SK-N-SH (cell line): ENCODE results near the gene TACSTD2. TPM values are rescaled to one million over a fixed set of nuclear protein-coding genes. Genes with fewer than 3 reads are reported as not detected.
A peak's percentile ranks its signal among the peaks of the same experiment; 100 is the strongest.

Experiments
- CTCF ChIA-PET: fragments of 300-600, 350-600 bp; formaldehyde crosslinking; extraction: SDS; loops from one replicate; lab custom pipeline; 2021; lab: Yijun Ruan, JAX
- POLR2A ChIA-PET: fragments of 350-600 bp; sonication (Branson Sonifier 250); formaldehyde crosslinking; extraction: SDS; loops from one replicate; lab custom pipeline; 2020; ENCODE audit warnings: antibody characterized with exemption, inconsistent platforms; lab: Yijun Ruan, JAX
- DNase-seq: peaks from one replicate; pipeline ENCODE4 v3.0.0; 2012
- H2AFZ ChIP-seq: fragments of 200-600 bp; sonication (generic); 2 replicates; pipeline ENCODE4 v1.8.1; 2016; ENCODE audit warnings: antibody characterized with exemption, mild to moderate bottlenecking, low read depth
- H3F3A ChIP-seq: fragments of 200-600 bp; sonication (generic); replicated peaks from 2 replicates; pipeline ENCODE3; 2016; ENCODE audit warnings: antibody characterized with exemption, mild to moderate bottlenecking; ENCODE audit not compliant: insufficient read depth
- H3K27ac ChIP-seq, 2 experiments: fragments of 200-500 bp in 1 of 2; fragments of 200-600 bp in 1 of 2; sonication (Bioruptor generic) in 1 of 2; sonication (generic), shearing (Covaris generic) in 1 of 2; 2 replicates each; pipeline versions ENCODE4 v1.5.1 to v1.6.1; 2014 to 2016; ENCODE audit warnings: low read depth in 2 of 2, inconsistent platforms in 1 of 2, low read length in 1 of 2, mild to moderate bottlenecking in 1 of 2, mixed read lengths in 1 of 2
- H3K27me3 ChIP-seq: fragments of 200-600 bp; sonication (generic), shearing (Covaris generic); 2 replicates; pipeline ENCODE4 v1.6.1; 2016; ENCODE audit warnings: mixed run types; ENCODE audit not compliant: insufficient read depth
- H3K36me3 ChIP-seq, 2 experiments: fragments of 200-500 bp in 1 of 2; fragments of 200-600 bp in 1 of 2; sonication (Bioruptor generic) in 1 of 2; sonication (generic) in 1 of 2; replicated peaks in 1 of 2; 2 replicates each; pipeline versions ENCODE3 to v1.5.1; 2014 to 2016; ENCODE audit warnings: low read length in 1 of 2, mild to moderate bottlenecking in 1 of 2; ENCODE audit not compliant: insufficient read depth in 2 of 2, control insufficient read depth in 1 of 2
- H3K4me1 ChIP-seq, 2 experiments: fragments of 200-500 bp in 1 of 2; fragments of 200-600 bp in 1 of 2; sonication (Bioruptor generic) in 1 of 2; sonication (generic), shearing (Covaris generic) in 1 of 2; 2 replicates each; pipeline versions ENCODE4 v1.5.1 to v1.6.1; 2014 to 2016; ENCODE audit warnings: low read depth in 1 of 2, low read length in 1 of 2, mixed run types in 1 of 2; ENCODE audit not compliant: insufficient read depth in 2 of 2, control insufficient read depth in 1 of 2
- H3K4me2 ChIP-seq: fragments of 200-600 bp; sonication (generic), shearing (Covaris generic); 2 replicates; pipeline ENCODE4 v1.6.1; 2017; ENCODE audit warnings: mixed run types
- H3K4me3 ChIP-seq, 2 experiments: fragments of 200-500 bp in 1 of 2; fragments of 200-600 bp in 1 of 2; sonication (Bioruptor generic) in 1 of 2; sonication (generic), shearing (Covaris generic) in 1 of 2; 2 replicates each; pipeline versions ENCODE4 v1.5.1 to v1.8.1; 2014 to 2016; ENCODE audit warnings: low read depth in 2 of 2, inconsistent platforms in 1 of 2, low read length in 1 of 2, mild to moderate bottlenecking in 1 of 2, mixed read lengths in 1 of 2, moderate library complexity in 1 of 2
- H3K79me2 ChIP-seq: fragments of 200-600 bp; sonication (generic); 2 replicates; pipeline ENCODE4 v1.8.1; 2017; ENCODE audit warnings: mild to moderate bottlenecking; ENCODE audit not compliant: insufficient read depth
- H3K9ac ChIP-seq: fragments of 200-600 bp; sonication (generic); 2 replicates; pipeline ENCODE4 v1.6.1; 2017; ENCODE audit warnings: mixed run types
- H3K9me2 ChIP-seq: fragments of 200-600 bp; sonication (generic); 2 replicates; pipeline ENCODE4 v1.6.1; 2017; ENCODE audit warnings: mixed run types
- H3K9me3 ChIP-seq: fragments of 200-600 bp; sonication (generic); 2 replicates; pipeline ENCODE4 v1.6.1; 2017; ENCODE audit warnings: mixed run types, mild to moderate bottlenecking, moderate library complexity
- H4K20me1 ChIP-seq: fragments of 200-600 bp; sonication (generic); 2 replicates; pipeline ENCODE4 v1.6.1; 2017; ENCODE audit warnings: mild to moderate bottlenecking, mixed run types; ENCODE audit not compliant: insufficient read depth
- CHD2 ChIP-seq: fragments of 150-350 bp; IDR thresholded peaks from 2 replicates; pipeline ENCODE4 v1.6.1; 2018; ENCODE audit warnings: low read length; ENCODE audit not compliant: partially characterized antibody
- CTCF ChIP-seq: fragments of 200-600 bp; sonication (generic); IDR thresholded peaks from 2 replicates; pipeline ENCODE4 v1.6.1; 2017; ENCODE audit warnings: antibody characterized with exemption, mild to moderate bottlenecking, moderate library complexity
- EP300 ChIP-seq, 2 experiments: IDR thresholded peaks; 2 replicates each; pipeline versions ENCODE4 v1.4.0 to v1.6.1; 2012; ENCODE audit warnings: borderline replicate concordance in 1 of 2, low read depth in 1 of 2, low read length in 1 of 2
- EZH2phosphoT487 ChIP-seq: fragments of 200-600 bp; sonication (generic); IDR thresholded peaks from 2 replicates; pipeline ENCODE4 v1.6.1; 2017; ENCODE audit warnings: low read depth, mixed run types, mild to moderate bottlenecking, antibody characterized with exemption, moderate library complexity, borderline replicate concordance
- FOSL2 ChIP-seq: IDR thresholded peaks from 2 replicates; pipeline ENCODE4 v1.4.0; 2012; ENCODE audit warnings: low read depth, mild to moderate bottlenecking, moderate library complexity, borderline replicate concordance
- FOXJ3 ChIP-seq: sonication (generic); formaldehyde crosslinking; IDR thresholded peaks from 2 replicates; pipeline ENCODE4 v1.5.1; 2020; ENCODE audit warnings: mild to moderate bottlenecking, missing genetic modification reagents
- FOXM1 ChIP-seq: IDR thresholded peaks from 2 replicates; pipeline ENCODE4 v1.4.0; 2012; ENCODE audit warnings: low read depth, mild to moderate bottlenecking
- GABPA ChIP-seq: IDR thresholded peaks from 2 replicates; pipeline ENCODE4 v1.4.0; 2012; ENCODE audit warnings: low read depth, mild to moderate bottlenecking
- JUND ChIP-seq: IDR thresholded peaks from 2 replicates; pipeline ENCODE4 v1.4.0; 2012
- MAX ChIP-seq: IDR thresholded peaks from 2 replicates; pipeline ENCODE4 v1.4.0; 2012; ENCODE audit warnings: low read depth
- MEF2A ChIP-seq: IDR thresholded peaks from 2 replicates; pipeline ENCODE4 v1.4.0; 2012; ENCODE audit warnings: low read depth, borderline replicate concordance
- NFIC ChIP-seq: IDR thresholded peaks from 2 replicates; pipeline ENCODE4 v1.4.0; 2012; ENCODE audit warnings: borderline replicate concordance
- NRF1 ChIP-seq: IDR thresholded peaks from 2 replicates; pipeline ENCODE4 v1.6.1; 2012; ENCODE audit warnings: low read depth, mild to moderate bottlenecking, low read length
- PBX3 ChIP-seq: IDR thresholded peaks from 2 replicates; pipeline ENCODE4; 2012
- REST ChIP-seq: IDR thresholded peaks from 2 replicates; pipeline ENCODE4 v1.6.1; 2012; ENCODE audit warnings: mild to moderate bottlenecking, low read depth, low read length, moderate library complexity
- RFX5 ChIP-seq: IDR thresholded peaks from 2 replicates; pipeline ENCODE4 v1.6.1; 2012; ENCODE audit warnings: mild to moderate bottlenecking, improper control_type of control experiment, low read length
- RXRA ChIP-seq: IDR thresholded peaks from 2 replicates; pipeline ENCODE4 v1.4.0; 2012; ENCODE audit warnings: low read depth, mild to moderate bottlenecking, borderline replicate concordance
- TCF12 ChIP-seq: IDR thresholded peaks from 2 replicates; pipeline ENCODE4 v1.4.0; 2012
- WGBS: methylation state at CpG from one replicate; pipeline ENCODE4 v1.1.6; 2017; ENCODE audit warnings: low lambda C conversion rate; 5-methylcytosine and 5-hydroxymethylcytosine counted together
- polyA plus RNA-seq, 3 experiments: library from polyadenylated mRNA; depleted of rRNA; stranded (reverse); fragments of >200 nt; gene quantifications; 2 replicates each; pipeline ENCODE4 v1.2.3, GENCODE V29; 2012

Gene TACSTD2
- polyA plus RNA-seq, 1 of the 3 experiments (the other 2 are of a cell fraction), result 0.02 TPM

GRCh38 chr1:58618303-58618702, 41.3 kb upstream of the TACSTD2 start:
- CTCF ChIA-PET, result interaction anchor here (1.0 to 4.2 kb wide), 2 partner anchors 11 to 103 kb away, joined by 3 to 13 read pairs; no protein-coding TSS in a partner anchor
- peak overlapping the region; percentile 36; the same call in 1 of the 2 replicates for H2AFZ ChIP-seq
- DNase-seq, result no peak
- no peaks in the 10 kb centered on the region for H3K79me2 ChIP-seq
- 36% methylated on average over 2 of the region's 2 CpGs for WGBS
- peaks cover 11% of the 10 kb centered on the region for H3F3A ChIP-seq
- H3K4me1 ChIP-seq, result peaks cover 0 to 7% of the 10 kb centered on the region in 2 experiments; a peak in 2 of 4 replicates
- no peak overlapping the region for H3K4me3 ChIP-seq
- POLR2A ChIA-PET, result no interaction called here
- no peaks in the 10 kb centered on the region for H3K9me2 ChIP-seq
- H4K20me1 ChIP-seq, result no peaks in the 10 kb centered on the region
- TF ChIP-seq CTCF, result no peak
- peak; percentile 34; the same call in 1 of the 2 replicates for TF ChIP-seq JUND
- peak; percentile 17; the same call in 1 of the 2 replicates for TF ChIP-seq MAX
- peak; percentile 33; the same call in 1 of the 2 replicates for TF ChIP-seq NFIC
- TF ChIP-seq TCF12, result peak; percentile 85
- TF ChIP-seq CHD2, result no peak
- TF ChIP-seq FOXJ3 (CRISPR knock-in tag), result no peak
- TF ChIP-seq FOSL2, result peak; percentile 42
- TF ChIP-seq PBX3, result peak; percentile 58
- TF ChIP-seq RXRA, result no peak; the same call in 1 of the 2 replicates
- peak; percentile 9 to 43; a peak in 1 of 4 replicates for TF ChIP-seq EP300 (IDR thresholded peaks at IDR 0.05; ENCODE audit: borderline replicate concordance in 1 of 2, low read depth in 1 of 2, low read length in 1 of 2)
- 0 out of 2 replicates have a peak, but pooled peaks have one; percentile 17 for TF ChIP-seq GABPA
- no peaks in the 10 kb centered on the region for H3K9me3 ChIP-seq
- H3K27ac ChIP-seq, result peak overlapping the region; percentile 34 to 53; a peak in 3 of 4 replicates
- H3K9ac ChIP-seq, result no peak overlapping the region
- H3K4me2 ChIP-seq, result 0 out of 2 replicates have a peak overlapping the region, but pooled peaks have one; percentile 4
- no peaks in the 10 kb centered on the region for H3K27me3 ChIP-seq
- no peaks in the 10 kb centered on the region for H3K36me3 ChIP-seq

GRCh38 chr1:58611861-58612385, 34.9 kb upstream of the TACSTD2 start:
- no peak for DNase-seq
- ChIA-PET CTCF (interaction anchor here (0.8 to 1.0 kb wide), 2 partner anchors 15 to 41 kb away, joined by 3 read pairs; no protein-coding TSS in a partner anchor), POLR2A (no interaction called here)

More at GRCh38 chr1:58611861-58612385, 34.9 kb upstream of the TACSTD2 start:
- H3K9me3 ChIP-seq, result no peaks in the 10 kb centered on the region
- TF ChIP-seq FOXM1, result no peak
- no peak for TF ChIP-seq GABPA
- no peak for TF ChIP-seq NRF1
- TF ChIP-seq MEF2A, result no peak
- no peak for TF ChIP-seq REST
- TF ChIP-seq RFX5, result no peak
- TF ChIP-seq JUND, result no peak
- no peak for TF ChIP-seq EZH2phosphoT487
- no peaks in the 10 kb centered on the region for H3K27me3 ChIP-seq
- no peaks in the 10 kb centered on the region for H3F3A ChIP-seq
- H3K79me2 ChIP-seq, result no peaks in the 10 kb centered on the region
- no peak overlapping the region for H3K9ac ChIP-seq
- no peaks in the 10 kb centered on the region for H3K9me2 ChIP-seq
- no peak overlapping the region for H2AFZ ChIP-seq
- no peaks in the 10 kb centered on the region; a peak in 1 of 4 replicates for H3K4me1 ChIP-seq
- H3K4me3 ChIP-seq, result no peak overlapping the region
- WGBS, result 33% methylated on average over 2 of the region's 2 CpGs
- H3K27ac ChIP-seq, result no peak overlapping the region
- no peak overlapping the region for H3K4me2 ChIP-seq
- H3K36me3 ChIP-seq, result no peaks in the 10 kb centered on the region
- H4K20me1 ChIP-seq, result no peaks in the 10 kb centered on the region
